ENCODE results near the gene PLSCR5. TPM values are rescaled to one million over a fixed set of nuclear protein-coding genes. Genes with fewer than 3 reads are reported as not detected.

Gene PLSCR5
- polyA plus RNA-seq, 1 donor: 0.10 TPM

Other genes starting within 250 kb of the PLSCR5 start
- 0.79 TPM for gene PLSCR2, start 135.8 kb downstream of the PLSCR5 start, polyA plus RNA-seq
- 103 TPM for gene PLSCR1, start 60.7 kb downstream of the PLSCR5 start, polyA plus RNA-seq